NCI-H128 (cell line): Measurements from ENCODE around the gene KCNJ6.

Experiments
- DNase-seq: peaks from one replicate; lab custom pipeline; 2025; ENCODE audit not compliant: unreplicated experiment; lab: John Stamatoyannopoulos, UW

Gene KCNJ6

GRCh38 chr21:37905291-37905690 lies 11.0 kb downstream of the KCNJ6 start:
- no peak for DNase-seq

GRCh38 chr21:37904856-37905255 lies 11.4 kb downstream of the KCNJ6 start:
- DNase-seq: no peak

GRCh38 chr21:37903396-37903795 lies 12.9 kb downstream of the KCNJ6 start:
- no peak for DNase-seq

GRCh38 chr21:37899146-37899545 lies 17.1 kb downstream of the KCNJ6 start:
- DNase-seq: no peak

- DNase-seq: no peak
Measured at GRCh38 chr21:37896788-37897187, 19.5 kb downstream of the KCNJ6 start.

- DNase-seq: no peak
Measured at GRCh38 chr21:37891972-37892371, 24.3 kb downstream of the KCNJ6 start.

GRCh38 chr21:37888659-37889058 lies 27.6 kb downstream of the KCNJ6 start:
- DNase-seq: no peak

GRCh38 chr21:37886726-37887299 lies 29.4 kb downstream of the KCNJ6 start:
- DNase-seq: no peak

- no peak for DNase-seq
Measured at GRCh38 chr21:37886120-37886519, 30.1 kb downstream of the KCNJ6 start.

GRCh38 chr21:37878946-37879660 lies 37.2 kb downstream of the KCNJ6 start:
- DNase-seq: no peak

GRCh38 chr21:37877888-37878684 lies 38.2 kb downstream of the KCNJ6 start:
- DNase-seq: no peak

- DNase-seq: no peak
Measured at GRCh38 chr21:37877171-37877570, 39.1 kb downstream of the KCNJ6 start.

- DNase-seq: no peak
Measured at GRCh38 chr21:37876561-37876960, 39.7 kb downstream of the KCNJ6 start.

- no peak for DNase-seq
Measured at GRCh38 chr21:37874904-37875780, 41.1 kb downstream of the KCNJ6 start.

- DNase-seq: no peak
Measured at GRCh38 chr21:37874481-37874880, 41.8 kb downstream of the KCNJ6 start.

- no peak for DNase-seq
Measured at GRCh38 chr21:37873655-37874054, 42.6 kb downstream of the KCNJ6 start.

- DNase-seq: no peak
Measured at GRCh38 chr21:37871121-37871862, 45.0 kb downstream of the KCNJ6 start.

- peak; percentile 63 for DNase-seq
Measured at GRCh38 chr21:37870221-37870620, 46.0 kb downstream of the KCNJ6 start.

- no peak for DNase-seq
Measured at GRCh38 chr21:37869661-37870060, 46.6 kb downstream of the KCNJ6 start.
